Spleen (tissue), 7 donors: ENCODE data around the gene MGAT4B.

Experiments
- CTCF ChIP-seq, 11 experiments: fragments of 200-600 bp in 7 of 11; fragments of 450-650 bp in 4 of 11; sonication (generic) in 4 of 11; IDR thresholded peaks in 8 of 11; conservative IDR thresholded peaks in 3 of 11; 1 replicate in 7 of 11; 2 replicates in 4 of 11; pipeline versions ENCODE4 v1.4.0 to v1.8.0; 2016 to 2021; ENCODE audit warnings: antibody characterized with exemption in 11 of 11, inconsistent platforms in 4 of 11, mild to moderate bottlenecking in 1 of 11
- POLR2A ChIP-seq, 3 donors: fragments of 450-650 bp; IDR thresholded peaks; one replicate each; pipeline ENCODE4 v1.5.1; 2017; ENCODE audit warnings: antibody characterized with exemption in 3 of 3, mild to moderate bottlenecking in 1 of 3
- POLR2AphosphoS5 ChIP-seq, 3 donors: sonication (generic); formaldehyde crosslinking; IDR thresholded peaks; one replicate each; pipeline ENCODE4 v1.5.1; 2017; ENCODE audit warnings: antibody characterized with exemption in 3 of 3
- donor health status: DM: no; HTN: no; CAD: no; lungs with moderate emphysema.
- donor health status: DM: no; HTN: no; CAD: no.
- donor health status: DM: no; HTN: no; CAD: no.

DNA sequence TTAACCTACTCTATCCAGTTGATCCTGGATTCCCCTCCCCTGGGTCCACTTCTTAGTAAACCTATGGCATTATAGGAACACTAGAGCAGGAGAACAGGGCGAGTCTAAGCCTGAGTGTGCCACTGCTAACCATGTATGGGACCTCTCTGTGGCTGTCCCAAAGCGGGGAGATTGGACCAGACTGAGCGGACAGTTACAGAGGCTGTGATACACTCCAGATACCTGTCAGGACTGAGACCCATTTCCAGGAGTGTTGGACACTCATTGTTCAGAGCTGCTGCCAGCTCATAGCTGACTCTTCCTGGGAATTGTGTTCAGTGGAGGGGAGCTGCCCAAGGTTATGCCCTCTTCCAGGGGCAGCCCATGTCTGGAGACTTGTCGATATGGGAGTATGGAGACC is 24.8 kb downstream of the MGAT4B start:
- TF ChIP-seq CTCF (IDR thresholded peaks at IDR 0.05 in 8 of 11, conservative IDR thresholded peaks at IDR 0.05 in 3 of 11), result no peak
- TF ChIP-seq POLR2A (IDR thresholded peaks at IDR 0.05), result no peak
- TF ChIP-seq POLR2AphosphoS5 (IDR thresholded peaks at IDR 0.05), result no peak
